BJ (cell line): Measurements from ENCODE around the gene SHISAL1. TPM values are rescaled to one million over a fixed set of nuclear protein-coding genes. Genes with fewer than 3 reads are reported as not detected.

Experiments used
- CTCF ChIA-PET: fragments of 350-600 bp; formaldehyde crosslinking; extraction: SDS; loops from one replicate; lab custom pipeline; 2021; ENCODE audit warnings: antibody characterized with exemption, inconsistent platforms; lab: Yijun Ruan, JAX
- POLR2A ChIA-PET: fragments of 300-600 bp; sonication (Branson Sonifier 250); formaldehyde crosslinking; extraction: SDS; loops from one replicate; lab custom pipeline; 2021; ENCODE audit warnings: antibody characterized with exemption; lab: Charles Lee
- DNase-seq: peaks from one replicate; pipeline ENCODE4 v3.0.0-alpha.2; 2011; ENCODE audit warnings: low read depth
- H3K27me3 ChIP-seq: 2 replicates; pipeline ENCODE4 v1.6.0; 2011; ENCODE audit warnings: low read length; ENCODE audit not compliant: control insufficient read depth, insufficient read depth
- H3K36me3 ChIP-seq: 2 replicates; pipeline ENCODE4 v1.5.1; 2011; ENCODE audit warnings: low read length; ENCODE audit not compliant: control insufficient read depth, insufficient read depth
- H3K4me3 ChIP-seq: 2 replicates; pipeline ENCODE4 v1.5.1; 2011; ENCODE audit warnings: low read depth, mild to moderate bottlenecking, control low read depth, low read length
- polyA plus RNA-seq: library from polyadenylated mRNA; depleted of rRNA; stranded (reverse); fragments of >200 nt; gene quantifications from 2 replicates; pipeline ENCODE4 v1.2.3, GENCODE V29; 2011
- TF ChIP-seq, protein P1 (sequence below): IDR thresholded peaks from 2 replicates; pipeline ENCODE4 v1.5.1; 2011; ENCODE audit warnings: low read depth, mild to moderate bottlenecking, control low read depth, inconsistent platforms, low read length, moderate library complexity; ENCODE audit not compliant: insufficient read depth

The SHISAL1 gene
- polyA plus RNA-seq, 1 experiment = 0.34 TPM

GRCh38 chr22:44297470-44298061 is 15.2 kb downstream of the SHISAL1 start:
- Histone ChIP-seq H3K4me3 (no peak overlapping the region), H3K36me3 (no peaks in the 10 kb centered on the region), H3K27me3 (peaks cover 4% of the 10 kb centered on the region; the same call in 1 of the 2 replicates)
- TF ChIP-seq, protein P1, sequence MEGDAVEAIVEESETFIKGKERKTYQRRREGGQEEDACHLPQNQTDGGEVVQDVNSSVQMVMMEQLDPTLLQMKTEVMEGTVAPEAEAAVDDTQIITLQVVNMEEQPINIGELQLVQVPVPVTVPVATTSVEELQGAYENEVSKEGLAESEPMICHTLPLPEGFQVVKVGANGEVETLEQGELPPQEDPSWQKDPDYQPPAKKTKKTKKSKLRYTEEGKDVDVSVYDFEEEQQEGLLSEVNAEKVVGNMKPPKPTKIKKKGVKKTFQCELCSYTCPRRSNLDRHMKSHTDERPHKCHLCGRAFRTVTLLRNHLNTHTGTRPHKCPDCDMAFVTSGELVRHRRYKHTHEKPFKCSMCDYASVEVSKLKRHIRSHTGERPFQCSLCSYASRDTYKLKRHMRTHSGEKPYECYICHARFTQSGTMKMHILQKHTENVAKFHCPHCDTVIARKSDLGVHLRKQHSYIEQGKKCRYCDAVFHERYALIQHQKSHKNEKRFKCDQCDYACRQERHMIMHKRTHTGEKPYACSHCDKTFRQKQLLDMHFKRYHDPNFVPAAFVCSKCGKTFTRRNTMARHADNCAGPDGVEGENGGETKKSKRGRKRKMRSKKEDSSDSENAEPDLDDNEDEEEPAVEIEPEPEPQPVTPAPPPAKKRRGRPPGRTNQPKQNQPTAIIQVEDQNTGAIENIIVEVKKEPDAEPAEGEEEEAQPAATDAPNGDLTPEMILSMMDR = no peak
- no peak for DNase-seq
- CTCF ChIA-PET = no interaction called here
- POLR2A ChIA-PET = no interaction called here

DNA sequence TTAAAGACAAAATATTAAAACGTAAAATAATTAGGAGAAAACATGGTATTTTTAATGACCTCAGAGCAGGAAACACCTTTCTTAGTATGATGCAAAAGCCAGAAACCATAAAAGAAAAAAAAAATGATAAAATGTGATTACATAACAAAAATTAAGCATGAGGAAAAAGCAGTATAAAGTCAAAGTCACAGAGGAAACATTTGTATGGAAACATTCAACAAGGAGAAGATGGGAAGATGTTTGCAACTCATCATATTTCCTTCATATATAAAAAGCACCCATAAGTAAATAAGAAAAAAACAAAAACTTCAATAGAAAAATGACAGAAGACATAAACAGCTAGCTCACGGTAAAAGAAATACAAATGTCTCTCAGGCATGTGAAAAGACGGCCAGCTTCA is 17.3 kb downstream of the SHISAL1 start:
- Histone ChIP-seq H3K36me3 (no peaks in the 10 kb centered on the region), H3K27me3 (peaks cover 4% of the 10 kb centered on the region; the same call in 1 of the 2 replicates), H3K4me3 (no peak overlapping the region)
- TF ChIP-seq, protein P1 = no peak
- no peak for DNase-seq
- CTCF ChIA-PET = interaction anchor here (0.9 kb wide), 1 partner anchor 212 kb away, joined by 3 read pairs; no protein-coding TSS in a partner anchor
- POLR2A ChIA-PET = no interaction called here

DNA sequence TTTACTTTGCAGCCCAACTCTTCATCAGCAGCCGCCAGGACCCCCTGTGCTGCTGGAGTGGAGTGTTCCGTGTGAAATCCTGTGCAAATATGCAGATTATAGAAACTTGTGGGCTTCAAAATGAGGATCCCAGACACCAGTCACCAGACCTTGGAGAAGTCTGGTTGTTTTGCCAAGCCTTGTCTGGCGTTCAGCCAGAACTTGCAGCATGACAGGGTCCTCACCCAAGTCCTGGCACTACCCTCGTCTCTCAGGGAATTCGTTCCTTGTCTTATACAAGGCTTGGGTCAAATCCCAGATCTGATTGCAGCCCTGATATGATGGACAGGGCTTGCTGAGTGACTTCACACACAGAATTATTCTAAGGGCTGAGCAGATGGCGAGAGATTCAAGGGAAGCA is 18.9 kb downstream of the SHISAL1 start:
- TF ChIP-seq, protein P1 = no peak
- H3K27me3 ChIP-seq = 0 out of 2 replicates have a peak, but pooled peaks cover 2% of the 10 kb centered on the region
- CTCF ChIA-PET = no interaction called here
- no peak overlapping the region for H3K4me3 ChIP-seq
- DNase-seq = no peak
- POLR2A ChIA-PET = no interaction called here
- H3K36me3 ChIP-seq = no peaks in the 10 kb centered on the region

GRCh38 chr22:44293034-44293433 is 19.7 kb downstream of the SHISAL1 start:
- TF ChIP-seq, protein P1 = no peak
- DNase-seq = no peak
- ChIA-PET POLR2A (no interaction called here), CTCF (interaction anchor here (1.0 kb wide), 1 partner anchor 12 kb away, joined by 3 read pairs; no protein-coding TSS in a partner anchor)
- H3K36me3 ChIP-seq = no peaks in the 10 kb centered on the region
- H3K4me3 ChIP-seq = no peak overlapping the region
- H3K27me3 ChIP-seq = peaks cover 2% of the 10 kb centered on the region; the same call in 1 of the 2 replicates

DNA sequence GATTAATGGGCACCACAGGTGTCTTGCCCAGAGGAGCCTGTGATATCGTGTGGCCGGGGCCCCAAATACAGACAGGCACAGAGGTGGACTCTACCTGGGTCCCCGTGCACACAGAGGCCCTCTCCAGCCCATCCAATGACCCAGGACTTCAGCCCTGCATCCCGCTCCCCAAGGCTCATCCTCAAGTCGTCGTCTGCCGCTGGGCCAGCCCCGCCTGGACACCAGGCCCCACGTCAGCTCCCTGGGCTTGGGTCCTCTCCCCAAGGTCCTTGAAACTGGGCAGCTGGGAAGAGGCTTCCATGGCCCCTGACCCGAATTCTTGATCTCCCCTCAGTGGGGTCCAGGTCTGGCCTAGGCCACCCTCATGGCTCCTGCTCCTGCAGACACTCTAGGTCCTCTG is 20.2 kb downstream of the SHISAL1 start:
- H3K36me3 ChIP-seq = no peaks in the 10 kb centered on the region
- no peak for DNase-seq
- H3K4me3 ChIP-seq = no peak overlapping the region
- ChIA-PET CTCF (interaction anchor here (1.0 kb wide), 1 partner anchor 12 kb away, joined by 3 read pairs; no protein-coding TSS in a partner anchor), POLR2A (no interaction called here)
- TF ChIP-seq, protein P1 = no peak
- H3K27me3 ChIP-seq = peaks cover 4% of the 10 kb centered on the region; the same call in 1 of the 2 replicates
